HG03565 (cell line): ENCODE measurements around the gene ZNF592.

Experiments
- ATAC-seq: cut with Tn5 transposase; IDR thresholded peaks from one replicate; pipeline ENCODE4 v1.9.1; 2021; ENCODE audit warnings: mild to moderate bottlenecking, moderate library complexity; ENCODE audit not compliant: unreplicated experiment

Gene ZNF592

DNA sequence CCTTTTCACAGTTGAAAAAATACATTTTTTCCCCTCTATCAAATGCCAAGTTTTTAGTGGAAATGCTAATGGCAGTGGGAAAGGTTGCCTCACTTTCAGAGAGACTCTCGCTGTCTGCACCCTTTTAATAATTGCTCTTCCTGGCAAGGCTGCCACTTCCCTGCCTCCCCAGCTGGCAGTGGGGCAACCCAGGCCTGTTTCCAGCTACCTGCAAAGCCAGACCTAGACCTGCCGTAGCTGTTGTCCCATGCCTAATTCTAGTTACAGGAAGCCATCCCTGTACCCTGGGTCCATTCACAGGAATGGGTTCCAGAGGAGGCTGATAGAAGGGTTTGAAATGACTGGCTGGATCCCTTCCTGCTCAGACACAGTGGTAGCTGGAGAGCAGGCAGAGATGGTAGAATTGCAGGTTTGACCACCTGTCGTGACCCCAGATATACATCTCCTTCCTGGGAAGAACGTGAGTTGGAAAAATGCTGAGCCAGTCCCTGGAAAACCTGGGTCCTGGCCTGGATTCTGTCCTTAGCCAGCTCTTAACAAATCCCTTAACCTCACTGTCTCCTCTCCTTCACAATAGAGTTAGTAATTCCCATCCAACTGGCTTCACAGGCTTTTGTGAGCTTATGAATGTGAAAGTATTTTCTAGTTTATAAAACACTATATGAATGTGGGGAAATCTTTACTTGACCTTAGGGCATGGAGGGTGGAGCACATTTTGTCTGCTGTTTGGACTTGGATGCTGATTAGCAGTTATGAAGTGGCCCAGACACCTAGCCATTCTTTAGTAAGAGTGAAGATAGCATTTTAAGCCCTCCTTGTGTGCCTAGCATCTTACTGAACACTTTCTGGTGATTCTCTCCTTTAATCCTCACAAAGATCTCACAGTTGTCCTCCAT lies 55.9 kb downstream of the ZNF592 start:
- ATAC-seq: no peak

- no peak for ATAC-seq
These were observed 56.8 kb downstream of the ZNF592 start for GRCh38 chr15:84805221-84805620.

- ATAC-seq: no peak
These were observed 58.8 kb downstream of the ZNF592 start for GRCh38 chr15:84807228-84807627.

- ATAC-seq: no peak
These were observed 61.9 kb downstream of the ZNF592 start for GRCh38 chr15:84810073-84810840.

GRCh38 chr15:84811151-84811550 lies 62.8 kb downstream of the ZNF592 start:
- ATAC-seq: no peak

DNA sequence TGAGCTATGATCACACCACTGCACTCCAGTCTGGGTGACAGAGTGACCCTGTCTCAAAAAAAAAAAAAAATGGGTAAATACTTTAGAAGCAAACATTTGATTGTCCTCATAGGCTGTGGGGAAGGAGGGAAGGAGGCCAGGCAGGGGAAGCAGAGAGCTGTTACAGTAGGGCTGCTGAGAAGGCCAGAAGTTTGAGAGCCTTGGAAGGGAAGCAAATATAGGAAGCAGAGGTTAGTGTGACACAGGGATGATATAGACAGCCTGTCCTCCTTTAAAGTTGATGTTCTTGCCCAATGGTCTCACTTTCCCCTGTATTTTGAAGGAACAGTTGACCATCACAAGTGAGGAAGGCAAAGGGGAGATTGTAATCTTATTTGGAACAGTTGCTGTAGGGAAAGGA lies 63.4 kb downstream of the ZNF592 start:
- ATAC-seq: no peak

DNA sequence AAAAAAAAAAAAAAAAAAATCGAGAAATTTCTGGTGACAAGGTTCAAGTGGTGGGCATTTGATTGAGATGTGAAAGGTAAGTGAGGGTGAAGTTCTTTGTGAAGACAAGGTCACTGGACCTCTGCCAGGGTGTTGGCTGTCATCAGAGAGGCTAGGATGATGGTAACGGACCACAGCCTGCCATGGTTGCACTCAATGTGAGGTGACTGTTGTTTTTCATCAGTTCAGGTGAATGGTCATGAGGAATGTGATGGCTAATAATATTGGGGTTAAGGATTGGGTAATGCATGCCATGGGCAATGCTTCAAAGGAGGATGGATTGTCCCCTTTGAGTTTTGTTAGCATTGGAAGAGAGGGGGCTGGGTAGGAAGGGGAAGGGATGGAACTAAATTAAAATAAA lies 64.5 kb downstream of the ZNF592 start:
- ATAC-seq: no peak

DNA sequence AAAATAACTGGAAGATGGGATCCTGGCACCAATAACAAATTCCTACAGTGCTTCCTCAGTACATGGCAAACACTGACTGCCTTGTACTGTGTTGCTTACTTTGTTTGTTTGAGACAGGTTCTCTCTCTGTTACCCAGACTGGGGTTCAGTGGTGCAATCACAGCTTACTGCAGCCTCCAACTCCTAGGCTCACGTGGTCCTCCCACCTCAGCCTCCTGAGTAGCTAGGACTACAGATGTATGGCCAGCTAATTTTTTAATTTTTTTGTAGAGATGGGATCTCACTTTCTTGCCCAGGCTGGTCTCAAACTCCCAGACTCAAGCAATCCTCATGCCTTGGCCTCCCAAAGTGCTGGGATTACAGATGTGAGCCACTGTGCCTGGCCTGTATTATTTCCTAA lies 65.0 kb downstream of the ZNF592 start:
- ATAC-seq: no peak

- no peak for ATAC-seq
These were observed 65.5 kb downstream of the ZNF592 start for GRCh38 chr15:84813931-84814330.

- no peak for ATAC-seq
These were observed 66.5 kb downstream of the ZNF592 start for GRCh38 chr15:84814916-84815315.

DNA sequence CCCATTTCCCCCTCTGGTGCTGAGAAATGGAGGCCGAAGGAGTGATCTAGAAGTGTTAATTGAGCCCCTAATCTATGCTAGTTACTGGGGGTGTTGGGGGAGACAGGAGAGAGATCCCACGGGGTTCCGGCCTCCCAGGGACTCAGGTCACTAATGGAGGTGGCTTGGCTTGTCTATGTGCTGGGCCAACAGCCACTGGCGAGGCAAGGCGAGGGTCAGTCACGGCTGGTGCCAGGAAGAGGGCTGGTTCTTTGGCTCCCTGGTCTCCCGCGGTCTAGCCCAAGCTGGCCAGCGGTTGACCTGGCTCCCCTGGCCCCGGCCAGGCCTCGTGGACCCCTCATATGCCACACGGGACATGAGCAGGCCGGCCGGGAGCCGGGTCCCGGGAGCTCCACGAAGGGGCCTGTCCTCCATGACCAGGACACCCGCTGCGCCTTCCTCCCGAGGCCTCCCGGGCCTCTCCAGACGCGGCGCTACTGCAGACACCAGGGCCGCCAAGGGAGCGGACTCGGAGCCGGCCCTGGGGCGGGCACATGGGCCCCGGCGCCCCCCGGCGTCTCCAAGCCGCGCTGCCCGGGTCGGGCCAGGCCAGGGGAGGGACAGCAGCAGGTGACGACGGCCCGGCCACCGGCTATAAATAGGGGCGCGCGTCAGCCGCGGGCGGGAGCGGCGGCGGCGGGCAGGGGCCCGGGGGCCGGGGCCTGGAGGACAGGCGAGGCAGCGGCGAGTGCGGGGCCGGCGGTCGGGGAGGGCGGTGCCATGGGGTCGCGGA lies 68.5 kb downstream of the ZNF592 start, which contains the start of gene ALPK3:
Gene ALPK3 (plus strand): TSS at position 663 of the 772 bp plus-strand sequence. CDS start 97 bp downstream, at position 760.
- no peak for ATAC-seq

DNA sequence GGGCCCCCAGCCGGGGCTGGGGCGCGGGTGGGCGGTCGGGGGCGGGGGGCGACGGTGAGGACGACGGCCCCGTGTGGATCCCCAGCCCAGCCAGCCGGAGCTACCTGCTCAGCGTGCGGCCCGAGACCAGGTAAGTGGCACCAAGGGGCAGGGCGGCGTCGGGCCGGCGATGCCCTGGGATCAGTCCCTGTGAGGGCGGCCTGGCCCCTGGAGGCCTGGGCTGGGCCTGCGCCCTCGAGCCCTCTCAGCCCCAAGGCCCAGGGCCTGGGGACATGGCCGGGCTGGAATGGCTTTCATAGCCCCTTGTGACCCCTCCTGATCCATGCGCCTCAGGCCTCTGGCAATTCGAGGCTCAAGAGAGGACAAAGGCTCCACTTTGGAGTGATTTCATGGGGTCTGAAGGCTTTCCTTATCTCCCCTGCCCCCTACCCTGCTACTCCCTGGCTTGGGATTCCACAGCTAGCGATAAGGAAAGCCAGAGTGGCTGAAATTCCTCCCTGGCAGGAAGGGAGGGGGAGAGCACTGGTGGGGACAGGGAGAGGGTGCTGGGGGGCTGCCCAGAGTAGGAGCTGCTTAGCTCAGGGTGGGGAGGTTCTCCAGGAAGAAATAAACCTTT lies 69.2 kb downstream of the ZNF592 start:
- ATAC-seq: no peak

DNA sequence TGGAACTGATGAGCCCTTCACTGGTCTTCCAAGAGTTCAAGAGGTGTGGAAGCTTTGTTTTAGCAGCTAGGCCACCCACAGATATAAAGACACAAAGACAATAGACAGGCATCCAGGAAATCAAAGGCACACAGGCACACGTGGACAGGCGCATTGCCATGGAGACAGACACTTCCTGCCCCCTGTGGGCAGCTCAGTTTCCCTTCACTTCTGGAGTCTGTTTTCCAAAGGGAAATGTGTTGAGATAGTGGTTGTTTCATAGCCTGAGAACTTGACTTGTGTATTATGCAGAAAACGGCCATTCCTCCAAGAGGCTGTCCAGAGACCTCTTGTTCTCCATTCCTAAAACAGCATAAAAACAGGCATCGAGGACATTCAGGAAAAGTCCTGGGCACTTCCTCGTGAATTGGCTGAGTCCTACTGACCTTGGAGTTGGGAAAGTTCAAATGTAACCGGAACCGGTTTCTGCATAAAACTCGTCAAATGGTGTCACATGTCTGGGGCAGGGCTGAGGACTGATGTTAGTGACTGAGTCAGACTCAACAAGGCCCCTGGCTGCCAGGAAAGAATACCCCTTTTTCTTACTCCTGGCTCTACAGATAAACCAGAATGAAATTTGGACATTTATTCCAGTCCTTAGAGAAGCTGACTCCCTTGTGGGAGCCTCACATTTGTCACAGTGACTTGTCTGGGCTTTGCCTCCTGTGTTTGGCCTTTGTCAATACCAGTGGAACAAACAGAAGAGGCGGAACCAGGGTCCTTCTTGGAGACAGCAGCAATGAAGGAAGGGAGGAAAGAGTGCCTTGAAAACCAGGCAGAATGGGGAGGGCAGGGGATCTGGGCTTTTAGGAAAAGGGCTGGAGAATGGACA lies 70.1 kb downstream of the ZNF592 start:
- no peak for ATAC-seq

- no peak for ATAC-seq
These were observed 70.9 kb downstream of the ZNF592 start for GRCh38 chr15:84819291-84819768.

DNA sequence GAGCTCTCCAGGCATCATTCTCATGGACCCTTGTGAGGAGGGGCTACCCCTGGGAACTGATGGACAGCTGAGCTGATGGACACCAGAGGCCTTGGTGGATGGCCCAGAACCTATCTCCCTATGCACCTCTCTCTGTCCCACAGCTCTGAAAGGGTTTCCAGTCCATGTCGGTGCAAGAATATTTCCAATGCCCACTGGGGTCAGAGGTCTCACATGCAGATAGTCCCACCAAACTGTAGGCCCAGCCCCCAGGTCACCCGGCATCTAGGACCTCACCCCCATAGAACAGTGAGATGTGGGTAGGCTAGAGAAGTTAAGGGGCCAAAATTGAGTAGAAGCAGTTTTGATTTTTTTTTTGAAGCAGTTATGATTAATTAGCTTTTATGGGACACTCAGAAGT lies 71.4 kb downstream of the ZNF592 start:
- no peak for ATAC-seq

DNA sequence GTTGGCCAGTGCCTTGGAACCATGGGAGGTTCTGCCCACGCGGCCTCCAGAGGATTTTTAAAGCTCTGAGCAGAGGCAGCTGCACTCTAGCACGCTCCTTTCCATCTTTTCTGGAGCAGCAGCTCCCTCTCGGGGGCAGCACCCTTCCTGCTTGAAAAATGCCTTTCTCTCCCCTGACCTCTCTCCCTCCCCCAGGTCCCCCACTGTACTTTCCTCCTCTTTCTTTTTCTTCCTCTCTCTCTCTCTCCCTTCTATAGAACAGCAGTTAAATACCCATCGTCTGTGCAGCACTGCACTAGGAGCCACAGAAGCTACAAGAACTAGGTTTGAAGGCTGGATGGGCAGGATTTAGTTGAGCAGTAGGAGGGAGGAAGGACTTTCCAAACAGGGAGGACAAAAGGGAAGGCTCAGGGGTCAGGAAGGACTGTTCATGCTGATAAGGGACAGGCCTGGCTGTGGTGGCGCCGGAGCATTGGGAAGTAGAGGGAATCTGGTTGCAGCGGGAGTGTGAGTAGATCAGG lies 73.2 kb downstream of the ZNF592 start:
- no peak for ATAC-seq

- no peak for ATAC-seq
These were observed 74.4 kb downstream of the ZNF592 start for GRCh38 chr15:84822653-84823281.

DNA sequence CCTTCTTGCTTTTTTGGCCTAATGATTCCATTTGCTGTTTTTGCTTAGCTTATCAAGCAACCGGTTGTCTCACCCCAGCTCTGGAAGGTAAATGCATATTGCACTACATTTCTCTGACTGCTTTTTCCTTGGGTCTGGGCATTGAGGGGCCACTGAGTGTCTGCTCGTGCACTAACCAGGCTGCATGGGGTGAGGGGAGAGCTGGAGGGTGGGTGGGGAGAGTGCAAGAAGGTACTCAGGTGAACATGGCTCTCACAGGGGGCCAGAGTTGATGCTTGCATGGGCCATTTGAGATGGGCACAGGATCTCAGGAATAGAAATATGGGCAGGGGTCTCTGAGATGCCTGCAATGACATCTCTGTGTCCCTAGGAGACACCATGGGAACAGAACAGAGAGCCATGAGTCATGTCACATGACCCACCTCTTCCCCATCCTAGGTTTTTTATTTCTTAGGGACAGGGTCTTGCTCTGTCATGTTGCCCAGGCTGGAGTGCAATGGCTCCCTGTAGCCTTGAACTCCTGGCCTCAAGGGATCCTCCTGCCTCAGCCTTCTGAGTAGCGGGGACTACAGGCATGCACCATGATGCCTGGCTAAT lies 75.0 kb downstream of the ZNF592 start:
- ATAC-seq: no peak
